HG03457 (cell line): ENCODE data around the gene SPINK9.
"Not testable (repeated sequence)": the region's sequence is repeated elsewhere in the genome, so short reads cannot be mapped to it uniquely, and the experiment has no call there.

Source experiments
- ATAC-seq: cut with Tn5 transposase; IDR thresholded peaks from one replicate; pipeline ENCODE4 v1.9.1; 2021; ENCODE audit warnings: moderate number of reproducible peaks; ENCODE audit not compliant: unreplicated experiment

SPINK9 gene

GRCh38 chr5:148335259-148335658 is at the start of gene SPINK9:
SPINK9 (plus strand) TSS chr5:148335559; CDS start chr5:148335614, 55 bp downstream.
- no peak for ATAC-seq

- no peak for ATAC-seq
Observed at GRCh38 chr5:148290271-148291195, 44.8 kb upstream of the SPINK9 start.

- no peak for ATAC-seq
Observed at GRCh38 chr5:148297731-148298130, 37.6 kb upstream of the SPINK9 start.

GRCh38 chr5:148306446-148306845 is 28.9 kb upstream of the SPINK9 start:
- ATAC-seq = no peak

- no peak for ATAC-seq
Observed at GRCh38 chr5:148309019-148309418, 26.3 kb upstream of the SPINK9 start.

GRCh38 chr5:148309746-148310145 is 25.6 kb upstream of the SPINK9 start:
- ATAC-seq = no peak

GRCh38 chr5:148311484-148311883 is 23.9 kb upstream of the SPINK9 start:
- no peak for ATAC-seq

GRCh38 chr5:148312153-148312552 is 23.2 kb upstream of the SPINK9 start, which contains the start of gene SPINK7:
SPINK7 (plus strand) TSS chr5:148312423; CDS start chr5:148312484, 61 bp downstream.
- ATAC-seq = no peak

GRCh38 chr5:148314187-148314586 is 21.2 kb upstream of the SPINK9 start:
- ATAC-seq = no peak

GRCh38 chr5:148314731-148315130 is 20.6 kb upstream of the SPINK9 start:
- no peak for ATAC-seq

- ATAC-seq = not testable (repeated sequence)
Observed at GRCh38 chr5:148320011-148320963, 15.1 kb upstream of the SPINK9 start.

GRCh38 chr5:148333262-148333849 is 2.0 kb upstream of the SPINK9 start:
- ATAC-seq = no peak

GRCh38 chr5:148336704-148337435 is 1.5 kb downstream of the SPINK9 start:
- peak; percentile 93 for ATAC-seq

GRCh38 chr5:148342371-148343045 is 7.1 kb downstream of the SPINK9 start:
- ATAC-seq = no peak

GRCh38 chr5:148343046-148343407 is 7.7 kb downstream of the SPINK9 start:
- ATAC-seq = no peak

- no peak for ATAC-seq
Observed at GRCh38 chr5:148343603-148344487, 8.5 kb downstream of the SPINK9 start.

GRCh38 chr5:148347706-148348105 is 12.3 kb downstream of the SPINK9 start:
- no peak for ATAC-seq

GRCh38 chr5:148352696-148353095 is 17.3 kb downstream of the SPINK9 start:
- ATAC-seq = no peak

GRCh38 chr5:148353634-148354033 is 18.3 kb downstream of the SPINK9 start:
- ATAC-seq = no peak
